ENCODE measurements around the gene OAS2. TPM values are rescaled to one million over a fixed set of nuclear protein-coding genes. Genes with fewer than 3 reads are reported as not detected.

The OAS2 gene
- total and polyA plus RNA-seq, 10 of the 15 experiments (the other 5 are each of a cell fraction or from before 2014, with no cell fraction given), result 32.4 to 290 (median 90.2) TPM

DNA sequence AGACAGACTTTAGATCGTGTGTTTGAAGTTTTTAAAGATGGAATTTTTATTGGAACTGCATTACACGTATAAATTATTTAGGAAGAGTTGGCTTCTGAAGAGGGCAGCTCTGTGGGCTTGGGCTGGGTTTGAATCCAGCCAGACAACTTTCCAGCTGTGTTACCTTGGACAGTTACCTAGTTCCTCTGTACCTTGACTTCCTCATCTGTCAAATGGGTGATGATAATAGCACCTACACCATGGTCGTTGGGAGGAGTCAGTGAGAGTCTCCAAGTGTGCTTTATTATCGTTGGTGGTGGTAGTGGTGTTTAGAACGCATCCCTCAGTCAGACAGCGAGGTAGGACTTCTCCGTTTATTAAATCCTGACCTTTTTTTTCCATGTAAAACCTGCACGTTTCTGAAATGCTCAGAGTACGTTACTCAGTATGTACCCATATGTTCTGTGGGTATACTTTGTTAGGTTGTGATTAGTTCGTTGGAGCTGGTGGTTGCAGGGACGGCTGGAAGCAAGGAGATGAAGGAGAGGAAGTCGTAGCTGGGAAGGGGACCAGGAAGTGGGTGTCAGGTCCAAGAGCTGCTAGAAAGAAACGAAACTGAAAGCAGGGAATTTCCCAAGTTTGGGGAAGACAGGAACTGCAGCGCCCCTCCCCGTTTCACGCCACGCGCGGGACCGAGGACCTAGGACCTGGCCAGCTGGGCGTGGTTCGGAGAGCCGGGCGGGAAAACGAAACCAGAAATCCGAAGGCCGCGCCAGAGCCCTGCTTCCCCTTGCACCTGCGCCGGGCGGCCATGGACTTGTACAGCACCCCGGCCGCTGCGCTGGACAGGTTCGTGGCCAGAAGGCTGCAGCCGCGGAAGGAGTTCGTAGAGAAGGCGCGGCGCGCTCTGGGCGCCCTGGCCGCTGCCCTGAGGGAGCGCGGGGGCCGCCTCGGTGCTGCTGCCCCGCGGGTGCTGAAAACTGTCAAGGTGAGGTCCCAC lies 40.3 kb upstream of the OAS2 start, which contains the start of gene OAS3 (continued):
- TF ChIP-seq, protein P1, sequence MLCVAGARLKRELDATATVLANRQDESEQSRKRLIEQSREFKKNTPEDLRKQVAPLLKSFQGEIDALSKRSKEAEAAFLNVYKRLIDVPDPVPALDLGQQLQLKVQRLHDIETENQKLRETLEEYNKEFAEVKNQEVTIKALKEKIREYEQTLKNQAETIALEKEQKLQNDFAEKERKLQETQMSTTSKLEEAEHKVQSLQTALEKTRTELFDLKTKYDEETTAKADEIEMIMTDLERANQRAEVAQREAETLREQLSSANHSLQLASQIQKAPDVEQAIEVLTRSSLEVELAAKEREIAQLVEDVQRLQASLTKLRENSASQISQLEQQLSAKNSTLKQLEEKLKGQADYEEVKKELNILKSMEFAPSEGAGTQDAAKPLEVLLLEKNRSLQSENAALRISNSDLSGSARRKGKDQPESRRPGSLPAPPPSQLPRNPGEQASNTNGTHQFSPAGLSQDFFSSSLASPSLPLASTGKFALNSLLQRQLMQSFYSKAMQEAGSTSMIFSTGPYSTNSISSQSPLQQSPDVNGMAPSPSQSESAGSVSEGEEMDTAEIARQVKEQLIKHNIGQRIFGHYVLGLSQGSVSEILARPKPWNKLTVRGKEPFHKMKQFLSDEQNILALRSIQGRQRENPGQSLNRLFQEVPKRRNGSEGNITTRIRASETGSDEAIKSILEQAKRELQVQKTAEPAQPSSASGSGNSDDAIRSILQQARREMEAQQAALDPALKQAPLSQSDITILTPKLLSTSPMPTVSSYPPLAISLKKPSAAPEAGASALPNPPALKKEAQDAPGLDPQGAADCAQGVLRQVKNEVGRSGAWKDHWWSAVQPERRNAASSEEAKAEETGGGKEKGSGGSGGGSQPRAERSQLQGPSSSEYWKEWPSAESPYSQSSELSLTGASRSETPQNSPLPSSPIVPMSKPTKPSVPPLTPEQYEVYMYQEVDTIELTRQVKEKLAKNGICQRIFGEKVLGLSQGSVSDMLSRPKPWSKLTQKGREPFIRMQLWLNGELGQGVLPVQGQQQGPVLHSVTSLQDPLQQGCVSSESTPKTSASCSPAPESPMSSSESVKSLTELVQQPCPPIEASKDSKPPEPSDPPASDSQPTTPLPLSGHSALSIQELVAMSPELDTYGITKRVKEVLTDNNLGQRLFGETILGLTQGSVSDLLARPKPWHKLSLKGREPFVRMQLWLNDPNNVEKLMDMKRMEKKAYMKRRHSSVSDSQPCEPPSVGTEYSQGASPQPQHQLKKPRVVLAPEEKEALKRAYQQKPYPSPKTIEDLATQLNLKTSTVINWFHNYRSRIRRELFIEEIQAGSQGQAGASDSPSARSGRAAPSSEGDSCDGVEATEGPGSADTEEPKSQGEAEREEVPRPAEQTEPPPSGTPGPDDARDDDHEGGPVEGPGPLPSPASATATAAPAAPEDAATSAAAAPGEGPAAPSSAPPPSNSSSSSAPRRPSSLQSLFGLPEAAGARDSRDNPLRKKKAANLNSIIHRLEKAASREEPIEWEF (IDR thresholded peaks at IDR 0.05; ENCODE audit: insufficient replicate concordance, low read depth, low read length), result no peak
- TF ChIP-seq TCF7 (IDR thresholded peaks at IDR 0.05; ENCODE audit: borderline replicate concordance) (no peak), IKZF2 (IDR thresholded peaks at IDR 0.05) (peak; percentile 87 to 89), KLF5 (IDR thresholded peaks at IDR 0.05; ENCODE audit: partially characterized antibody) (peak; percentile 29), CEBPB (IDR thresholded peaks at IDR 0.05; ENCODE audit: borderline replicate concordance in 1 of 2, low read depth in 2 of 2, low read length in 2 of 2) (no peak), RAD51 (IDR thresholded peaks at IDR 0.05) (no peak), BRCA1 (IDR thresholded peaks at IDR 0.05; ENCODE audit: low read depth, low read length) (no peak), DPF2 (IDR thresholded peaks at IDR 0.05) (peak; percentile 77; the same call in 1 of the 2 replicates), MEF2B (IDR thresholded peaks at IDR 0.05; ENCODE audit: partially characterized antibody, poor library complexity, severe bottlenecking) (no peak), KAT2A (conservative IDR thresholded peaks at IDR 0.05; ENCODE audit: control insufficient read depth, low read depth, low read length) (no peak), HCFC1 (IDR thresholded peaks at IDR 0.05; ENCODE audit: low read length) (no peak), NR2F1 (conservative IDR thresholded peaks at IDR 0.05) (peak; percentile 44; the same call in 1 of the 2 replicates)
- TF ChIP-seq, protein P2, sequence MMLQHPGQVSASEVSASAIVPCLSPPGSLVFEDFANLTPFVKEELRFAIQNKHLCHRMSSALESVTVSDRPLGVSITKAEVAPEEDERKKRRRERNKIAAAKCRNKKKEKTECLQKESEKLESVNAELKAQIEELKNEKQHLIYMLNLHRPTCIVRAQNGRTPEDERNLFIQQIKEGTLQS (IDR thresholded peaks at IDR 0.05; ENCODE audit: borderline replicate concordance, extremely low read depth, low read depth, low read length), result no peak
- TF ChIP-seq, protein P3, sequence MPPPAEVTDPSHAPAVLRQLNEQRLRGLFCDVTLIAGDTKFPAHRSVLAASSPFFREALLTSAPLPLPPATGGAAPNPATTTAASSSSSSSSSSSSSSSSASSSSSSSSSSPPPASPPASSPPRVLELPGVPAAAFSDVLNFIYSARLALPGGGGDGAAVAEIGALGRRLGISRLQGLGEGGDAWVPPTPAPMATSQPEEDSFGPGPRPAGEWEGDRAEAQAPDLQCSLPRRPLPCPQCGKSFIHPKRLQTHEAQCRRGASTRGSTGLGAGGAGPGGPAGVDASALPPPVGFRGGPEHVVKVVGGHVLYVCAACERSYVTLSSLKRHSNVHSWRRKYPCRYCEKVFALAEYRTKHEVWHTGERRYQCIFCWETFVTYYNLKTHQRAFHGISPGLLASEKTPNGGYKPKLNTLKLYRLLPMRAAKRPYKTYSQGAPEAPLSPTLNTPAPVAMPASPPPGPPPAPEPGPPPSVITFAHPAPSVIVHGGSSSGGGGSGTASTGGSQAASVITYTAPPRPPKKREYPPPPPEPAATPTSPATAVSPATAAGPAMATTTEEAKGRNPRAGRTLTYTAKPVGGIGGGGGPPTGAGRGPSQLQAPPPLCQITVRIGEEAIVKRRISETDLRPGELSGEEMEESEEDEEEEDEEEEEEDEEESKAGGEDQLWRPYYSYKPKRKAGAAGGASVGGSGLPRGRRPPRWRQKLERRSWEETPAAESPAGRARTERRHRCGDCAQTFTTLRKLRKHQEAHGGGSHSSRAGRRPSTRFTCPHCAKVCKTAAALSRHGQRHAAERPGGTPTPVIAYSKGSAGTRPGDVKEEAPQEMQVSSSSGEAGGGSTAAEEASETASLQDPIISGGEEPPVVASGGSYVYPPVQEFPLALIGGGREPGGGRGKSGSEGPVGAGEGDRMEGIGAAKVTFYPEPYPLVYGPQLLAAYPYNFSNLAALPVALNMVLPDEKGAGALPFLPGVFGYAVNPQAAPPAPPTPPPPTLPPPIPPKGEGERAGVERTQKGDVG (CRISPR knock-in tag; IDR thresholded peaks at IDR 0.05), result no peak
- TF ChIP-seq, protein P4, sequence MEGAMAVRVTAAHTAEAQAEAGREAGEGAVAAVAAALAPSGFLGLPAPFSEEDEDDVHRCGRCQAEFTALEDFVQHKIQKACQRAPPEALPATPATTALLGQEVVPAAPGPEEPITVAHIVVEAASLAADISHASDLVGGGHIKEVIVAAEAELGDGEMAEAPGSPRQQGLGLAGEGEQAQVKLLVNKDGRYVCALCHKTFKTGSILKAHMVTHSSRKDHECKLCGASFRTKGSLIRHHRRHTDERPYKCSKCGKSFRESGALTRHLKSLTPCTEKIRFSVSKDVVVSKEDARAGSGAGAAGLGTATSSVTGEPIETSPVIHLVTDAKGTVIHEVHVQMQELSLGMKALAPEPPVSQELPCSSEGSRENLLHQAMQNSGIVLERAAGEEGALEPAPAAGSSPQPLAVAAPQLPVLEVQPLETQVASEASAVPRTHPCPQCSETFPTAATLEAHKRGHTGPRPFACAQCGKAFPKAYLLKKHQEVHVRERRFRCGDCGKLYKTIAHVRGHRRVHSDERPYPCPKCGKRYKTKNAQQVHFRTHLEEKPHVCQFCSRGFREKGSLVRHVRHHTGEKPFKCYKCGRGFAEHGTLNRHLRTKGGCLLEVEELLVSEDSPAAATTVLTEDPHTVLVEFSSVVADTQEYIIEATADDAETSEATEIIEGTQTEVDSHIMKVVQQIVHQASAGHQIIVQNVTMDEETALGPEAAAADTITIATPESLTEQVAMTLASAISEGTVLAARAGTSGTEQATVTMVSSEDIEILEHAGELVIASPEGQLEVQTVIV (IDR thresholded peaks at IDR 0.05; ENCODE audit: borderline replicate concordance, partially characterized antibody), result peak; percentile 53
- TF ChIP-seq, protein P5, sequence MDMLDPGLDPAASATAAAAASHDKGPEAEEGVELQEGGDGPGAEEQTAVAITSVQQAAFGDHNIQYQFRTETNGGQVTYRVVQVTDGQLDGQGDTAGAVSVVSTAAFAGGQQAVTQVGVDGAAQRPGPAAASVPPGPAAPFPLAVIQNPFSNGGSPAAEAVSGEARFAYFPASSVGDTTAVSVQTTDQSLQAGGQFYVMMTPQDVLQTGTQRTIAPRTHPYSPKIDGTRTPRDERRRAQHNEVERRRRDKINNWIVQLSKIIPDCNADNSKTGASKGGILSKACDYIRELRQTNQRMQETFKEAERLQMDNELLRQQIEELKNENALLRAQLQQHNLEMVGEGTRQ (IDR thresholded peaks at IDR 0.05; ENCODE audit: borderline replicate concordance, low read depth, low read length), result no peak
